Upper lobe of left lung (tissue), 6 donors: ENCODE measurements around the gene SFT2D3. TPM values are rescaled to one million over a fixed set of nuclear protein-coding genes. Genes with fewer than 3 reads are reported as not detected.
A peak's percentile ranks its signal among the peaks of the same experiment; 100 is the strongest.

ENCODE experiments used
- ATAC-seq, 2 donors: fragments of 200-7000 bp; cut with Tn5 transposase; one replicate each; pipeline ENCODE4 v1.9.1; 2022; ENCODE audit warnings: mild to moderate bottlenecking in 2 of 2, moderate library complexity in 2 of 2; ENCODE audit not compliant: low FRiP score in 2 of 2
- DNase-seq, 2 donors: peaks; one replicate each; pipeline ENCODE4 v3.0.0-alpha.2; 2019 to 2020
- H3K27ac ChIP-seq, 4 donors: fragments of 200-600 bp; sonication (generic); one replicate each; pipeline ENCODE4 v1.5.1; 2016 to 2019
- H3K27me3 ChIP-seq, 4 donors: fragments of 200-600 bp; sonication (generic); one replicate each; pipeline ENCODE4 v1.5.1; 2017 to 2019
- H3K36me3 ChIP-seq, 4 donors: fragments of 200-600 bp; sonication (generic); one replicate each; pipeline ENCODE4 v1.5.1; 2016 to 2019
- H3K4me1 ChIP-seq, 4 donors: fragments of 200-600 bp; sonication (generic); one replicate each; pipeline ENCODE4 v1.5.1; 2018 to 2019
- H3K4me3 ChIP-seq, 4 donors: fragments of 200-600 bp; sonication (generic); one replicate each; pipeline ENCODE4 v1.5.1; 2017 to 2019; ENCODE audit warnings: mild to moderate bottlenecking in 2 of 4, moderate library complexity in 1 of 4
- H3K9me3 ChIP-seq, 4 donors: fragments of 200-600 bp; sonication (generic); one replicate each; pipeline ENCODE4 v1.5.1; 2018 to 2019
- EP300 ChIP-seq, 4 donors: sonication (generic); formaldehyde crosslinking; IDR thresholded peaks; one replicate each; pipeline ENCODE4 v1.5.1; 2017; ENCODE audit warnings: antibody characterized with exemption in 4 of 4, control low read depth in 2 of 4
- POLR2A ChIP-seq, 4 donors: fragments of 450-650 bp; IDR thresholded peaks; one replicate each; pipeline ENCODE4 v1.5.1; 2016 to 2017; ENCODE audit warnings: antibody characterized with exemption in 4 of 4, mild to moderate bottlenecking in 2 of 4
- POLR2AphosphoS5 ChIP-seq, 2 donors: sonication (generic); formaldehyde crosslinking; IDR thresholded peaks; one replicate each; pipeline ENCODE4 v1.5.1; 2017; ENCODE audit warnings: antibody characterized with exemption in 2 of 2
- WGBS, 2 donors: methylation state at CpG; one replicate each; pipeline ENCODE4 v1.1.5; 2017 to 2018; 5-methylcytosine and 5-hydroxymethylcytosine counted together
- total RNA-seq, 6 donors: library from RNA; depleted of rRNA in 4 of 6; stranded (reverse); fragments of >200 nt in 4 of 6; gene quantifications; one replicate each; pipeline versions ENCODE4 v1.1.0 to v1.2.1, GENCODE V29; 2016 to 2021
- TF ChIP-seq, protein P1 (sequence below), 6 experiments: fragments of 450-650 bp in 4 of 6; fragments of 200-600 bp in 2 of 6; sonication (generic) in 2 of 6; IDR thresholded peaks; one replicate each; pipeline ENCODE4 v1.5.1; 2016 to 2019; ENCODE audit warnings: antibody characterized with exemption in 6 of 6
- donor health status: DM: no; HTN: no; CAD: no; lungs with moderate emphysema.
- donor health status: DM: no; HTN: yes; CAD: no; lungs with severe emphysema.

The SFT2D3 gene
- total RNA-seq, 6 donors from 2014 or later = 6.4 to 13.1 (median 9.1) TPM

DNA sequence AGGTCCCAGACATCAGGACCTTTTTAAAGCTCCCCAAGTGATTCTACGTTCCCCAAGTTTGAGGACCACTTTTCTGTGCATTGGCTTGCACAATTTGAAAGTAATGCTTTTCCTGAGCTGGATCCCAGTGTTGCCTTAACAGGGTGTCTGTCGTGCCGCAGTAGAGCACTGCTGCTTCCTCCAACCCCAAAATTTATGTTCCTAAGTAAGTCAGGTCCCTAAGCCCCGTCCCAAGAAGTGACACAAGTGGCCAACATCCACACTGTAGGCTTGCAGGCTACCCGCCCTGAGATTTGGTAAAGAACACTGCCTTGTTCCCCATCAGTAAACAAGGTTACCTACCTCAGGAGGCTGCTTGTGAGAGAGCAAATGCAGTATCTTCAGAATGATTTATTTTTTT lies 2.0 kb downstream of the SFT2D3 start:
- WGBS, 2 donors = 91% methylated on average over 5 of the region's 5 CpGs
- DNase-seq (no peak), ATAC-seq (no peak)
- no peak for TF ChIP-seq EP300 (IDR thresholded peaks at IDR 0.05)
- TF ChIP-seq POLR2A (IDR thresholded peaks at IDR 0.05) = no peak
- TF ChIP-seq POLR2AphosphoS5 (IDR thresholded peaks at IDR 0.05) = no peak
- TF ChIP-seq, protein P1, sequence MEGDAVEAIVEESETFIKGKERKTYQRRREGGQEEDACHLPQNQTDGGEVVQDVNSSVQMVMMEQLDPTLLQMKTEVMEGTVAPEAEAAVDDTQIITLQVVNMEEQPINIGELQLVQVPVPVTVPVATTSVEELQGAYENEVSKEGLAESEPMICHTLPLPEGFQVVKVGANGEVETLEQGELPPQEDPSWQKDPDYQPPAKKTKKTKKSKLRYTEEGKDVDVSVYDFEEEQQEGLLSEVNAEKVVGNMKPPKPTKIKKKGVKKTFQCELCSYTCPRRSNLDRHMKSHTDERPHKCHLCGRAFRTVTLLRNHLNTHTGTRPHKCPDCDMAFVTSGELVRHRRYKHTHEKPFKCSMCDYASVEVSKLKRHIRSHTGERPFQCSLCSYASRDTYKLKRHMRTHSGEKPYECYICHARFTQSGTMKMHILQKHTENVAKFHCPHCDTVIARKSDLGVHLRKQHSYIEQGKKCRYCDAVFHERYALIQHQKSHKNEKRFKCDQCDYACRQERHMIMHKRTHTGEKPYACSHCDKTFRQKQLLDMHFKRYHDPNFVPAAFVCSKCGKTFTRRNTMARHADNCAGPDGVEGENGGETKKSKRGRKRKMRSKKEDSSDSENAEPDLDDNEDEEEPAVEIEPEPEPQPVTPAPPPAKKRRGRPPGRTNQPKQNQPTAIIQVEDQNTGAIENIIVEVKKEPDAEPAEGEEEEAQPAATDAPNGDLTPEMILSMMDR (IDR thresholded peaks at IDR 0.05) = no peak
- H3K4me1 ChIP-seq = peaks cover 37 to 59% (median 52%) of the 10 kb centered on the region in 4 donors
- peak overlapping the region in 1 of 4 donors; percentile 98 for H3K27ac ChIP-seq
- no peaks in the 10 kb centered on the region for H3K27me3 ChIP-seq
- no peaks in the 10 kb centered on the region for H3K9me3 ChIP-seq
- peaks cover under 1 to 27% (median 9%) of the 10 kb centered on the region in 4 donors for H3K36me3 ChIP-seq
- H3K4me3 ChIP-seq = peak overlapping the region in 1 of 4 donors; percentile 79

DNA sequence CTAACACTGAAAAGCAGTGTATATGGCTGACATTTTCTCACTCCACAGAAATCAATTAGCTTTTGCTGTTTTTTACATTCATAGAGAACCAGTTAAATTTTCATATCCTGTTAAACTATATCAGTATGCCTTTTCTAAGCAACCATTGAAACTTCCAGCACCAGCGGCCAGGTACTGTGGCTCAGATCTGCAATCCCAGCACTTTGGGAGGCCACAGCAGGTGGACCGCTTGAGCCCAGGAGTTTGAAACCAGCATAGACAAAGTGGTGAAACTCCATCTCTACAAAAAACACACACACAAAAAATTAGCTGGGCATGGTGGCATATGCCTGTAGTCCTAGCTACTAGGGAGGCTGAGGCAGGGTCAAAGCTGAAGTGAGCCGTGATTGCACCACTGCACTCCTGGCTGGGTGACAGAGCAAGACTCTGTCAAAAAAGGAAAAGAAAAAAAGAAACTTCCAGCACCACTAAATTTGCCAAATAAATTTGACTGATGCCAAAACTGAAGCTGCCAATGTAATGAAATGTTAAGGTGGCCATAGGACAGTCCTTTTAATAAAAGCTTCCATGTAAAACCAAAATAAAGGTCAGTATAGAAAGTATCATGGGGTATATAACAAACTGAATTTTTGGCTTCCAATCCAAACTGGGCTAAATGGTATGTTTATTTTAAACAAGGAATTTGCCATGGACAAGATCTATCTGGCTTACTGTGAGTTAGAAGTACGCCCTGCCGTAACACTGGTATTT lies 3.5 kb downstream of the SFT2D3 start:
- Histone ChIP-seq H3K27ac (peak overlapping the region in 3 of 4 donors; percentile 18 to 62 (median 26)), H3K9me3 (no peaks in the 10 kb centered on the region), H3K4me3 (no peak overlapping the region), H3K4me1 (peaks cover 37 to 62% (median 55%) of the 10 kb centered on the region in 4 donors), H3K27me3 (no peaks in the 10 kb centered on the region), H3K36me3 (peaks cover 9 to 42% (median 23%) of the 10 kb centered on the region in 4 donors)
- 62 to 69% methylated on average over 5 of the region's 5 CpGs for whole genome bisulfite sequencing, 2 donors
- DNase-seq = no peak
- no peak for ATAC-seq
- no peak for TF ChIP-seq POLR2A (IDR thresholded peaks at IDR 0.05)
- TF ChIP-seq, protein P1 (IDR thresholded peaks at IDR 0.05) = no peak
- no peak for TF ChIP-seq EP300 (IDR thresholded peaks at IDR 0.05)
- no peak for TF ChIP-seq POLR2AphosphoS5 (IDR thresholded peaks at IDR 0.05)

DNA sequence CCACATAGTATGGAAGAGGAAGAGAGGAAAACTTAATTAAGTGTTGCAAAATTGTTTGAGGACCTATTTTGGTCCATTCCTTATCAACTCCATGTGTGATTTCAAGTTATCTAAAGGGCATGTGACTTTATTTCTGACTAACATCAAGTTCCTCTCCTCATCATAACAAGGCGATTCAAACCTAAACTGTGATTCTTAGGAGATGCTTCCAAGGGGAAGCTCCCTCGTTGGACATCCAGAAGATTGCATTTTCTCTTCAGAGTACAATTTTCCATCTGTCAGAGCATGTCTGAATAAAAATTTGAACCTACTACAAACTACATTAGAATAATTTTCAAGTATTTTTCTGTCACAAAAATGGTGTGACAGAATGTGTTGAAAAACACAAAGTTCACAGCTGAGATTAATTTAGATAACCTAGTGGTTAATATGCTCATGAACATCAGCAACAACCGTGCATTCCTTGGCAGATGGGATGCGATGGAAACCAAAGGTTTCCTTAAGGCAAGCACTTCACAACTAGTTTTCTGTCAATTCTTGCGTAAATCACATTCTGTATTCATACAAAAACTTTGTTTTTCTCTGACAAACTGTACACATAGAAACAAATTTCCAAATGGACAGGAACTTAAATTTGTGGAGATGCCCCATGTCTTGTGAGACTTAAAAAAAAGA lies 4.2 kb downstream of the SFT2D3 start:
- Histone ChIP-seq H3K4me3 (no peak overlapping the region), H3K36me3 (peaks cover 9 to 48% (median 23%) of the 10 kb centered on the region in 4 donors), H3K27me3 (no peaks in the 10 kb centered on the region), H3K4me1 (peaks cover 34 to 57% (median 51%) of the 10 kb centered on the region in 4 donors), H3K27ac (peak overlapping the region in 2 of 4 donors; percentile 35 to 62), H3K9me3 (no peaks in the 10 kb centered on the region)
- 67 to 69% methylated on average over 5 of the region's 5 CpGs for WGBS, 2 donors
- no peak for TF ChIP-seq POLR2AphosphoS5 (IDR thresholded peaks at IDR 0.05)
- TF ChIP-seq POLR2A (IDR thresholded peaks at IDR 0.05) = no peak
- TF ChIP-seq, protein P1 (IDR thresholded peaks at IDR 0.05) = no peak
- peak in 1 of 4 donors; percentile 48 for TF ChIP-seq EP300 (IDR thresholded peaks at IDR 0.05)
- ATAC-seq (no peak), DNase-seq (no peak)

DNA sequence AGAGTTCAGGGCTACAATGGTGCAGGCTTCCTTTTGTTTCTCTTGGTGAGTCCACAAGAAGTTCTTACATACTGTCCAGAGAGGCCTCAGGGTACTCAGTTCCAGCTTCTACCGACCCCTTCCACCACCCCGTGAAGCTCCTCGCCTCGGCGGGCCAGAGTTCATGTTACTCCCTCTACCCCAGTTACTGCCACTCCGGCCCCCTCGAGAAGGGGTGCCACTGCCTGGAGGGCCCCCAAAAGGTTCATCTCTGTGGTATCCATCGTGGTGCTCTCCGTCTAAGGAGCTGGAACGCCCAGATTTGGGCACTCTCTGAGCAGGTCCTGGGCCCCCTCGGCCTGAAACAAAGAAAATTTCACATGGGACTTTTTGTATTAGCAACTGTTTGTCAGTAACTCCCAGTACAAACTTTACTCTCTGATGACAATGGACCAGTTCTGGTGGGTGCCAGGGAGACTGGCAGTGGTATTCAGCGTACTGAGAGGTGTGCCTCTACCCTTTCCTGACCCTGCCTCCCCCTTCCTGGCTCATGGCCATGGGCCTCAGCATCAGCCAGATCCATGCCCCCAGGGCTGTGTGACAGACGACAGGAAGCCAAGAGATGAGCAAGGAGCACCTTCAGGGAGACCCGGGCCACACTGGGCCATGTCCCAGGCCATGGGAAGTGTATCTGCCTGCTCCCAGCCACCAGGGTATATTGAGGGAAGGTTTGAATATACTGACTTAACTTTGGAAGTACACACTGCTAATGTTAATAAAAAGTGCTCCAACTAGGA lies 5.1 kb downstream of the SFT2D3 start:
- no peaks in the 10 kb centered on the region for H3K9me3 ChIP-seq
- DNase-seq = no peak
- 92 to 93% methylated on average over 11 to 14 of the region's 14 CpGs for WGBS, 2 donors
- peaks cover 30 to 52% (median 47%) of the 10 kb centered on the region in 4 donors for H3K4me1 ChIP-seq
- peaks cover 9 to 48% (median 23%) of the 10 kb centered on the region in 4 donors for H3K36me3 ChIP-seq
- peak overlapping the region in 3 of 4 donors; percentile 35 to 62 (median 55) for H3K27ac ChIP-seq
- H3K27me3 ChIP-seq = no peaks in the 10 kb centered on the region
- no peak for ATAC-seq
- no peak for TF ChIP-seq POLR2AphosphoS5 (IDR thresholded peaks at IDR 0.05)
- TF ChIP-seq, protein P1 (IDR thresholded peaks at IDR 0.05) = no peak
- H3K4me3 ChIP-seq = no peak overlapping the region
